GM23338 (cell line): ENCODE data around the gene FBXL5. TPM values are rescaled to one million over a fixed set of nuclear protein-coding genes. Genes with fewer than 3 reads are reported as not detected.

Experiments used
- ATAC-seq: fragments of 200-7000 bp; cut with Tn5 transposase; 3 replicates; pipeline ENCODE4 v1.9.1; 2020
- DNase-seq: peaks from one replicate; pipeline ENCODE4 v3.0.0-alpha.2; 2015; ENCODE audit warnings: low spot score
- H2AFZ ChIP-seq: fragments of 200-600 bp; sonication (generic); 2 replicates; pipeline ENCODE4 v1.8.0; 2016; ENCODE audit warnings: antibody characterized with exemption, mild to moderate bottlenecking, moderate library complexity
- H3F3A ChIP-seq: fragments of 200-600 bp; sonication (generic); replicated peaks from 2 replicates; pipeline ENCODE4 v1.8.0; 2017; ENCODE audit warnings: antibody characterized with exemption, mixed run types, low read depth
- H3K27ac ChIP-seq: fragments of 200-600 bp; sonication (generic); 2 replicates; pipeline ENCODE4 v1.6.1; 2016; ENCODE audit warnings: low read depth
- H3K27me3 ChIP-seq: fragments of 200-600 bp; sonication (generic); 2 replicates; pipeline ENCODE4 v1.8.0; 2016; ENCODE audit warnings: mild to moderate bottlenecking, mixed run types, moderate library complexity; ENCODE audit not compliant: insufficient read depth
- H3K36me3 ChIP-seq: fragments of 200-600 bp; sonication (generic); 2 replicates; pipeline ENCODE4 v1.8.0; 2016; ENCODE audit warnings: mild to moderate bottlenecking; ENCODE audit not compliant: insufficient read depth
- H3K4me1 ChIP-seq: fragments of 200-600 bp; sonication (generic); 2 replicates; pipeline ENCODE4 v1.8.0; 2016; ENCODE audit warnings: mild to moderate bottlenecking, moderate library complexity; ENCODE audit not compliant: insufficient read depth
- H3K4me2 ChIP-seq: fragments of 200-600 bp; sonication (generic); 2 replicates; pipeline ENCODE4 v1.7.1; 2017; ENCODE audit warnings: mixed run types
- H3K4me3 ChIP-seq: fragments of 200-600 bp; sonication (generic); 2 replicates; pipeline ENCODE4 v1.6.1; 2016; ENCODE audit warnings: mixed run types
- H3K79me2 ChIP-seq: fragments of 200-600 bp; sonication (generic); replicated peaks from 2 replicates; pipeline ENCODE4 v1.8.0; 2017; ENCODE audit warnings: mild to moderate bottlenecking; ENCODE audit not compliant: insufficient read depth
- H3K9me2 ChIP-seq: fragments of 200-600 bp; sonication (generic); 2 replicates; pipeline ENCODE4 v1.8.0; 2017; ENCODE audit not compliant: insufficient read depth
- H4K20me1 ChIP-seq: fragments of 200-600 bp; sonication (generic); replicated peaks from 2 replicates; pipeline ENCODE4 v1.8.0; 2017; ENCODE audit warnings: mild to moderate bottlenecking; ENCODE audit not compliant: insufficient read depth
- H3K27ac Mint-ChIP-seq: 2 replicates; pipeline ENCODE4 v1.8.0; 2020; ENCODE audit warnings: inconsistent platforms, mild to moderate bottlenecking, moderate library complexity, mixed read lengths
- H3K27me3 Mint-ChIP-seq: 3 replicates; pipeline ENCODE4 v1.8.0; 2022; ENCODE audit warnings: low read depth, mild to moderate bottlenecking, moderate library complexity, mixed read lengths, inconsistent platforms; ENCODE audit not compliant: insufficient read depth, poor library complexity
- H3K36me3 Mint-ChIP-seq: 3 replicates; pipeline ENCODE4 v1.8.0; 2021; ENCODE audit warnings: low read depth, mild to moderate bottlenecking, inconsistent platforms, moderate library complexity, mixed read lengths
- H3K4me1 Mint-ChIP-seq: 3 replicates; pipeline ENCODE4 v1.8.0; 2020; ENCODE audit warnings: mild to moderate bottlenecking, inconsistent platforms, mixed read lengths
- H3K4me3 Mint-ChIP-seq: 3 replicates; pipeline ENCODE4 v1.8.0; 2021; ENCODE audit warnings: moderate library complexity, mild to moderate bottlenecking, inconsistent platforms, mixed read lengths
- H3K9me3 Mint-ChIP-seq: 3 replicates; pipeline ENCODE4 v1.8.0; 2020; ENCODE audit warnings: moderate library complexity, mild to moderate bottlenecking, inconsistent platforms, mixed read lengths
- CTCF ChIP-seq, 2 experiments: fragments of 200-600 bp in 1 of 2; sonication (generic) in 1 of 2; conservative IDR thresholded peaks; 2 replicates each; pipeline versions ENCODE4 v1.5.1 to v1.6.1; 2016 to 2017; ENCODE audit warnings: antibody characterized with exemption in 2 of 2, low read depth in 2 of 2, mild to moderate bottlenecking in 2 of 2, moderate library complexity in 1 of 2
- EZH2phosphoT487 ChIP-seq: fragments of 200-600 bp; sonication (generic); IDR thresholded peaks from one replicate; pipeline ENCODE4 v1.8.1; 2018; ENCODE audit warnings: antibody characterized with exemption; ENCODE audit not compliant: unreplicated experiment
- NANOG ChIP-seq: IDR thresholded peaks from 2 replicates; pipeline ENCODE4 v1.6.1; 2016; ENCODE audit warnings: antibody characterized with exemption, borderline replicate concordance
- REST ChIP-seq: IDR thresholded peaks from one replicate; pipeline ENCODE4 v1.6.1; 2018; ENCODE audit warnings: antibody characterized with exemption; ENCODE audit not compliant: unreplicated experiment
- ZNF331 ChIP-seq: fragments of 250-450 bp; sonication (Bioruptor Pico); IDR thresholded peaks from 2 replicates; pipeline ENCODE4 v1.5.0; 2020; ENCODE audit warnings: low read depth, mild to moderate bottlenecking, moderate library complexity
- polyA plus RNA-seq: library from polyadenylated mRNA; unstranded; fragments of >200 nt; fragmentation: Nextera tagmentation; extraction: Ambion mirVana; gene quantifications from 2 replicates; pipeline ENCODE4 v1.2.1, GENCODE V29; 2016
- total RNA-seq: library from RNA; depleted of rRNA; stranded (reverse); fragments of >200 nt; shearing (Covaris generic); gene quantifications from 2 replicates; pipeline ENCODE4 v1.2.3, GENCODE V29; 2014

The FBXL5 gene
- total and polyA plus RNA-seq, 2 experiments from 2014 or later, result 55.7 to 81.9 TPM

GRCh38 chr4:15689540-15689939 is 34.4 kb upstream of the FBXL5 start (continued):
- TF ChIP-seq REST (no peak), CTCF (conservative IDR thresholded peaks at IDR 0.05; ENCODE audit: low read depth in 2 of 2) (no peak), NANOG (no peak)

- Histone ChIP-seq H3K79me2 (peaks cover 9% of the 10 kb centered on the region), H3K36me3 (no peaks in the 10 kb centered on the region; the same call in 1 of the 2 replicates), H3F3A (no peaks in the 10 kb centered on the region), H3K27ac (no peak overlapping the region), H4K20me1 (no peaks in the 10 kb centered on the region), H3K27me3 (no peaks in the 10 kb centered on the region), H3K4me3 (no peak overlapping the region), H3K4me1 (peaks cover 25% of the 10 kb centered on the region), H3K4me2 (no peak overlapping the region), H3K9me2 (0 out of 2 replicates have a peak, but pooled peaks cover 3% of the 10 kb centered on the region), H2AFZ (no peak overlapping the region)
- Mint-ChIP-seq H3K9me3 (no peaks in the 10 kb centered on the region), H3K27me3 (peaks cover 6% of the 10 kb centered on the region), H3K27ac (no peak overlapping the region), H3K4me1 (peaks cover 39% of the 10 kb centered on the region), H3K4me3 (no peak overlapping the region), H3K36me3 (peaks cover 29% of the 10 kb centered on the region)
- DNase-seq (no peak), ATAC-seq (no peak)
- TF ChIP-seq EZH2phosphoT487, result no peak
- TF ChIP-seq REST, result no peak
- no peak for TF ChIP-seq ZNF331
Observed at GRCh38 chr4:15688051-15688450, 32.9 kb upstream of the FBXL5 start.
